ENCODE results near the gene GNG12.

The GNG12 gene

GRCh38 chr1:67773462-67773861 lies 59.8 kb downstream of the GNG12 start:
- no peak for TF ChIP-seq GATA1 (IDR thresholded peaks at IDR 0.05; ENCODE audit: low read depth, low read length)
- no peak for TF ChIP-seq POLR2A (IDR thresholded peaks at IDR 0.05; ENCODE audit: low read length)
- no peak for DNase-seq

GRCh38 chr1:67771749-67772148 lies 61.5 kb downstream of the GNG12 start:
- TF ChIP-seq GATA1 (IDR thresholded peaks at IDR 0.05; ENCODE audit: low read depth, low read length): no peak
- no peak for TF ChIP-seq POLR2A (IDR thresholded peaks at IDR 0.05; ENCODE audit: low read length)
- DNase-seq: no peak

GRCh38 chr1:67771152-67771551 lies 62.1 kb downstream of the GNG12 start:
- no peak for TF ChIP-seq POLR2A (IDR thresholded peaks at IDR 0.05; ENCODE audit: low read length)
- no peak for TF ChIP-seq GATA1 (IDR thresholded peaks at IDR 0.05; ENCODE audit: low read depth, low read length)
- DNase-seq: peak; percentile 9 to 25

GRCh38 chr1:67769633-67770256 lies 63.5 kb downstream of the GNG12 start:
- no peak for TF ChIP-seq GATA1 (IDR thresholded peaks at IDR 0.05; ENCODE audit: low read depth, low read length)
- no peak for TF ChIP-seq POLR2A (IDR thresholded peaks at IDR 0.05; ENCODE audit: low read length)
- DNase-seq: no peak

- DNase-seq: no peak
Observed at GRCh38 chr1:67768480-67768879, 64.8 kb downstream of the GNG12 start.

GRCh38 chr1:67767103-67767782 lies 66.0 kb downstream of the GNG12 start:
- DNase-seq: no peak
- TF ChIP-seq GATA1 (IDR thresholded peaks at IDR 0.05; ENCODE audit: low read depth, low read length) (no peak), POLR2A (IDR thresholded peaks at IDR 0.05; ENCODE audit: low read length) (no peak)

More at GRCh38 chr1:67768480-67768879, 64.8 kb downstream of the GNG12 start:
- TF ChIP-seq GATA1 (IDR thresholded peaks at IDR 0.05; ENCODE audit: low read depth, low read length): no peak
- no peak for TF ChIP-seq POLR2A (IDR thresholded peaks at IDR 0.05; ENCODE audit: low read length)

GRCh38 chr1:67766141-67766978 lies 66.9 kb downstream of the GNG12 start:
- TF ChIP-seq POLR2A (IDR thresholded peaks at IDR 0.05; ENCODE audit: low read length): no peak
- no peak for TF ChIP-seq GATA1 (IDR thresholded peaks at IDR 0.05; ENCODE audit: low read depth, low read length)
- DNase-seq: peak; percentile 38 to 65

GRCh38 chr1:67764633-67765032 lies 68.6 kb downstream of the GNG12 start:
- no peak for DNase-seq
- no peak for TF ChIP-seq GATA1 (IDR thresholded peaks at IDR 0.05; ENCODE audit: low read depth, low read length)
- no peak for TF ChIP-seq POLR2A (IDR thresholded peaks at IDR 0.05; ENCODE audit: low read length)

- DNase-seq: no peak
- TF ChIP-seq GATA1 (IDR thresholded peaks at IDR 0.05; ENCODE audit: low read depth, low read length): no peak
- TF ChIP-seq POLR2A (IDR thresholded peaks at IDR 0.05; ENCODE audit: low read length): no peak
Observed at GRCh38 chr1:67761730-67762129, 71.5 kb downstream of the GNG12 start.

GRCh38 chr1:67761091-67761490 lies 72.2 kb downstream of the GNG12 start:
- TF ChIP-seq GATA1 (IDR thresholded peaks at IDR 0.05; ENCODE audit: low read depth, low read length) (no peak), POLR2A (IDR thresholded peaks at IDR 0.05; ENCODE audit: low read length) (no peak)
- no peak for DNase-seq

GRCh38 chr1:67760030-67760821 lies 73.0 kb downstream of the GNG12 start:
- TF ChIP-seq POLR2A (IDR thresholded peaks at IDR 0.05; ENCODE audit: low read length) (no peak), GATA1 (IDR thresholded peaks at IDR 0.05; ENCODE audit: low read depth, low read length) (no peak)
- DNase-seq: peak; percentile 75 to 89

- TF ChIP-seq GATA1 (IDR thresholded peaks at IDR 0.05; ENCODE audit: low read depth, low read length) (no peak), POLR2A (IDR thresholded peaks at IDR 0.05; ENCODE audit: low read length) (no peak)
- no peak for DNase-seq
Observed at GRCh38 chr1:67759692-67760029, 73.6 kb downstream of the GNG12 start.

- no peak for DNase-seq
- no peak for TF ChIP-seq GATA1 (IDR thresholded peaks at IDR 0.05; ENCODE audit: low read depth, low read length)
- no peak for TF ChIP-seq POLR2A (IDR thresholded peaks at IDR 0.05; ENCODE audit: low read length)
Observed at GRCh38 chr1:67759066-67759465, 74.2 kb downstream of the GNG12 start.

GRCh38 chr1:67755619-67756018 lies 77.6 kb downstream of the GNG12 start:
- no peak for DNase-seq
- no peak for TF ChIP-seq POLR2A (IDR thresholded peaks at IDR 0.05; ENCODE audit: low read length)
- no peak for TF ChIP-seq GATA1 (IDR thresholded peaks at IDR 0.05; ENCODE audit: low read depth, low read length)

Measured in erythroblast (primary cell).